IMR-90 (cell line): ENCODE measurements around the gene CITED2. TPM values are rescaled to one million over a fixed set of nuclear protein-coding genes. Genes with fewer than 3 reads are reported as not detected.

Experiments used
- ATAC-seq: fragments of 200-7000 bp; cut with Tn5 transposase; 2 replicates; pipeline ENCODE4 v1.9.1; 2020; ENCODE audit warnings: low read depth, mild to moderate bottlenecking, moderate library complexity
- BruUV-seq: library from RNA; stranded (reverse); fragments of 400-500 nt; replicated peaks from 2 replicates; lab custom pipeline; 2021; lab: Mats Ljungman, UMichigan
- CTCF ChIA-PET: fragments of 300-600 bp; formaldehyde crosslinking; extraction: SDS; loops from one replicate; lab custom pipeline; 2021; ENCODE audit warnings: antibody characterized with exemption; lab: Yijun Ruan, JAX
- POLR2A ChIA-PET: fragments of 300-600 bp; sonication (Branson Sonifier 250); formaldehyde crosslinking; loops from one replicate; lab custom pipeline; 2022; ENCODE audit warnings: antibody characterized with exemption; ENCODE audit not compliant: unreplicated experiment; lab: Charles Lee
- DNase-seq: peaks from one replicate; pipeline ENCODE4 v3.0.0; 2013
- H2AFZ ChIP-seq: replicated peaks from 2 replicates; pipeline ENCODE3; 2013; ENCODE audit warnings: low read length, mild to moderate bottlenecking; ENCODE audit not compliant: poor library complexity
- H2AK5ac ChIP-seq: 2 replicates; pipeline ENCODE4 v1.6.1; 2013; ENCODE audit warnings: low read depth, low read length, inconsistent platforms
- H2AK9ac ChIP-seq: replicated peaks from 2 replicates; pipeline ENCODE3; 2013; ENCODE audit warnings: mild to moderate bottlenecking, low read depth, low read length, moderate library complexity; ENCODE audit not compliant: poor library complexity
- H2BK120ac ChIP-seq: 2 replicates; pipeline ENCODE4 v1.6.1; 2013; ENCODE audit warnings: low read depth, low read length, inconsistent platforms
- H2BK15ac ChIP-seq: 3 replicates; pipeline ENCODE4 v1.6.1; 2013; ENCODE audit warnings: low read depth, low read length, inconsistent platforms
- H2BK20ac ChIP-seq: 2 replicates; pipeline ENCODE4 v1.6.1; 2013; ENCODE audit warnings: low read depth, mild to moderate bottlenecking, inconsistent platforms, low read length, moderate library complexity
- H2BK5ac ChIP-seq: 2 replicates; pipeline ENCODE4 v1.6.1; 2013; ENCODE audit warnings: mild to moderate bottlenecking, low read depth, low read length, inconsistent platforms; ENCODE audit not compliant: poor library complexity, severe bottlenecking
- H3K14ac ChIP-seq: replicated peaks from 2 replicates; pipeline ENCODE4 v1.6.1; 2013; ENCODE audit warnings: low read depth, low read length, inconsistent platforms
- H3K18ac ChIP-seq: 2 replicates; pipeline ENCODE4 v1.6.1; 2013; ENCODE audit warnings: low read depth, low read length, control low read depth
- H3K23ac ChIP-seq: 2 replicates; pipeline ENCODE4 v1.6.1; 2013; ENCODE audit warnings: low read depth, low read length, inconsistent platforms
- H3K27ac ChIP-seq: 2 replicates; pipeline ENCODE4 v1.5.1; 2013; ENCODE audit warnings: mild to moderate bottlenecking, control low read depth, low read length; ENCODE audit not compliant: insufficient read depth
- H3K27me3 ChIP-seq: 2 replicates; pipeline ENCODE4 v1.6.1; 2013; ENCODE audit warnings: low read length; ENCODE audit not compliant: control insufficient read depth, insufficient read depth
- H3K36me3 ChIP-seq: 2 replicates; pipeline ENCODE4 v1.6.1; 2013; ENCODE audit warnings: low read length, mixed read lengths; ENCODE audit not compliant: control insufficient read depth, insufficient read depth
- H3K4ac ChIP-seq: 2 replicates; pipeline ENCODE4 v1.6.1; 2013; ENCODE audit warnings: low read depth, low read length, inconsistent platforms
- H3K4me1 ChIP-seq: 2 replicates; pipeline ENCODE4 v1.6.1; 2013; ENCODE audit warnings: low read length, mixed read lengths; ENCODE audit not compliant: control insufficient read depth, insufficient read depth
- H3K4me2 ChIP-seq: 2 replicates; pipeline ENCODE4 v1.6.1; 2013; ENCODE audit warnings: low read depth, mild to moderate bottlenecking, control low read depth, low read length, moderate library complexity
- H3K4me3 ChIP-seq: 2 replicates; pipeline ENCODE4 v1.5.1; 2013; ENCODE audit warnings: low read depth, mild to moderate bottlenecking, control low read depth, low read length, moderate library complexity; ENCODE audit not compliant: insufficient read depth
- H3K56ac ChIP-seq: 2 replicates; pipeline ENCODE4 v1.6.1; 2013; ENCODE audit warnings: low read length, inconsistent platforms; ENCODE audit not compliant: insufficient read depth; ENCODE audit errors: extremely low read depth
- H3K79me1 ChIP-seq, 2 experiments: 2 replicates each; pipeline ENCODE4 v1.6.1; 2013; ENCODE audit warnings: low read length in 2 of 2, inconsistent platforms in 1 of 2, low read depth in 1 of 2
- H3K9ac ChIP-seq: 2 replicates; pipeline ENCODE4 v1.6.1; 2013; ENCODE audit warnings: low read depth, low read length, control low read depth
- H3K9me1 ChIP-seq: 2 replicates; pipeline ENCODE4 v1.6.1; 2013; ENCODE audit warnings: low read length, inconsistent platforms; ENCODE audit not compliant: insufficient read depth
- H3K9me3 ChIP-seq: 2 replicates; pipeline ENCODE4 v1.6.1; 2013; ENCODE audit warnings: low read length; ENCODE audit not compliant: control insufficient read depth, insufficient read depth
- H4K20me1 ChIP-seq: 2 replicates; pipeline ENCODE4 v1.6.1; 2013; ENCODE audit warnings: low read length, inconsistent platforms; ENCODE audit not compliant: insufficient read depth
- H4K5ac ChIP-seq: 2 replicates; pipeline ENCODE4 v1.6.1; 2013; ENCODE audit warnings: mild to moderate bottlenecking, low read depth, low read length, control low read depth
- H4K8ac ChIP-seq, 2 experiments: 2 replicates each; pipeline ENCODE4 v1.6.1; 2013; ENCODE audit warnings: low read depth in 2 of 2, low read length in 2 of 2, control low read depth in 1 of 2, inconsistent platforms in 1 of 2
- H4K91ac ChIP-seq: 2 replicates; pipeline ENCODE4 v1.6.1; 2013; ENCODE audit warnings: low read depth, low read length, inconsistent platforms; ENCODE audit not compliant: insufficient read depth
- BHLHE40 ChIP-seq: fragments of 150-350 bp; IDR thresholded peaks from 2 replicates; pipeline ENCODE4 v1.6.1; 2016; ENCODE audit warnings: mild to moderate bottlenecking, low read depth, low read length
- CEBPB ChIP-seq: IDR thresholded peaks from 2 replicates; pipeline ENCODE4 v1.6.1; 2012; ENCODE audit warnings: low read depth, low read length, improper control_type of control experiment
- MAFK ChIP-seq: IDR thresholded peaks from 2 replicates; pipeline ENCODE4 v1.6.1; 2012; ENCODE audit warnings: low read depth, low read length, improper control_type of control experiment
- MXI1 ChIP-seq: IDR thresholded peaks from 2 replicates; pipeline ENCODE4 v1.6.1; 2012; ENCODE audit warnings: low read depth, mild to moderate bottlenecking, low read length, moderate library complexity, borderline replicate concordance
- RAD21 ChIP-seq: IDR thresholded peaks from 2 replicates; pipeline ENCODE4 v1.6.1; 2012; ENCODE audit warnings: low read length, improper control_type of control experiment
- USF2 ChIP-seq: fragments of 150-350 bp; IDR thresholded peaks from 2 replicates; pipeline ENCODE4 v1.6.1; 2017; ENCODE audit warnings: mild to moderate bottlenecking, antibody characterized with exemption, low read length, low read depth
- WGBS, 2 experiments: methylation state at CpG; one replicate each; pipeline versions ENCODE4 v1.1.5 to v1.1.7; 2013; ENCODE audit warnings: missing lambda C conversion rate in 2 of 2; ENCODE audit not compliant: insufficient read length in 1 of 2; ENCODE audit errors: extremely low coverage in 2 of 2; 5-methylcytosine and 5-hydroxymethylcytosine counted together
- dilution Hi-C: fragments of 300-500 bp; cut with HindIII; formaldehyde crosslinking; loops from one replicate; pipeline ENCODE4 v1.14.3; 2018; ENCODE audit warnings: low sequenced_read_pairs; ENCODE audit not compliant: unreplicated experiment
- in situ Hi-C: fragments of 300-500 bp; cut with MboI; formaldehyde crosslinking; loops from 3 replicates; pipeline ENCODE4 v1.14.3; 2019; ENCODE audit warnings: low sequenced_read_pairs, inconsistent platforms, mixed read lengths
- intact Hi-C: fragments of 100-400 bp; cut with micrococcal nuclease; formaldehyde crosslinking; loops from 2 replicates; pipeline ENCODE4 v1.10.0; 2022
- polyA plus RNA-seq, 3 experiments: library from polyadenylated mRNA; depleted of rRNA; stranded (reverse); fragments of >200 nt; gene quantifications; 2 replicates each; pipeline ENCODE4 v1.2.3, GENCODE V29; 2012; ENCODE audit warnings: low replicate concordance in 1 of 3
- total RNA-seq: library from RNA; depleted of rRNA; stranded (reverse); fragments of >200 nt; gene quantifications from 2 replicates; pipeline ENCODE4 v1.2.3, GENCODE V29; 2012

The CITED2 gene
- total and polyA plus RNA-seq, 2 of the 4 experiments (the other 2 are of a cell fraction) = 163 to 483 TPM

GRCh38 chr6:139402876-139403386 is 28.5 kb upstream of the CITED2 start:
- H3K4me2 ChIP-seq = no peak overlapping the region
- DNase-seq = peak; percentile 93
- H3K9me3 ChIP-seq = no peaks in the 10 kb centered on the region
- intact Hi-C loops (no loop called here), dilution Hi-C loops (no loop called here), in situ Hi-C loops (no loop called here)
- no peak overlapping the region for H3K9ac ChIP-seq
- peak overlapping the region; percentile 58 for H3K23ac ChIP-seq
- H4K91ac ChIP-seq = no peak overlapping the region; the same call in 1 of the 2 replicates
- peak overlapping the region; percentile 33; the same call in 1 of the 2 replicates for H3K4ac ChIP-seq
- peak overlapping the region; percentile 78 for H3K14ac ChIP-seq
- peak overlapping the region; percentile 65 for H2BK120ac ChIP-seq
- BruUV-seq = no TSS peak
- no peaks in the 10 kb centered on the region for H3K27me3 ChIP-seq
- H3K4me3 ChIP-seq = no peak overlapping the region
- peak overlapping the region; percentile 84; the same call in 2 of the 3 replicates for H2BK15ac ChIP-seq
- peaks cover 13% of the 10 kb centered on the region for H3K4me1 ChIP-seq
- no peak overlapping the region for H2AK9ac ChIP-seq
- TF ChIP-seq MXI1 (no peak), RAD21 (no peak), BHLHE40 (no peak), USF2 (peak; percentile 68; the same call in 1 of the 2 replicates), MAFK (0 out of 2 replicates have a peak, but pooled peaks have one; percentile 15), CEBPB (peak; percentile 12; the same call in 1 of the 2 replicates)
- no peaks in the 10 kb centered on the region for H3K79me1 ChIP-seq
- H3K56ac ChIP-seq = no peak overlapping the region
- peak overlapping the region in 1 of 2 experiments; percentile 66; a peak in 2 of 4 replicates for H4K8ac ChIP-seq
- peak overlapping the region; percentile 54 for H2AK5ac ChIP-seq
- peak overlapping the region; percentile 74 for H2BK5ac ChIP-seq
- no peaks in the 10 kb centered on the region for H3K36me3 ChIP-seq
- peak; percentile 63 for ATAC-seq
- 20% methylated on average over 1 of the region's 7 CpGs; no CpG with 5 or more reads in 1 of the 2 experiments for WGBS, 2 experiments
- 0 out of 2 replicates have a peak, but pooled peaks cover 4% of the 10 kb centered on the region for H3K9me1 ChIP-seq
- no peaks in the 10 kb centered on the region for H4K20me1 ChIP-seq
- no peak overlapping the region; the same call in 1 of the 2 replicates for H4K5ac ChIP-seq
- POLR2A ChIA-PET = no interaction called here
- CTCF ChIA-PET = interaction anchor here (1.2 kb wide), 1 partner anchor 71 kb away, joined by 3 read pairs; no protein-coding TSS in a partner anchor
- H3K27ac ChIP-seq = no peak overlapping the region; the same call in 1 of the 2 replicates
- H2AFZ ChIP-seq = peak overlapping the region; percentile 71
- peak overlapping the region; percentile 65; the same call in 1 of the 2 replicates for H2BK20ac ChIP-seq
- peak overlapping the region; percentile 53; the same call in 1 of the 2 replicates for H3K18ac ChIP-seq
